Activated naive CD4-positive, alpha-beta T cell treated with Interleukin-2 at 50 U/mL for 16 hours (primary cell): ENCODE results near the gene STK11.
A peak's percentile ranks its signal among the peaks of the same experiment; 100 is the strongest.
"Not testable (repeated sequence)": the region's sequence is repeated elsewhere in the genome, so short reads cannot be mapped to it uniquely, and the experiment has no call there.

Experiments used
- DNase-seq: peaks from one replicate; pipeline ENCODE4 v3.0.0-alpha.2; 2020

Gene STK11

DNA sequence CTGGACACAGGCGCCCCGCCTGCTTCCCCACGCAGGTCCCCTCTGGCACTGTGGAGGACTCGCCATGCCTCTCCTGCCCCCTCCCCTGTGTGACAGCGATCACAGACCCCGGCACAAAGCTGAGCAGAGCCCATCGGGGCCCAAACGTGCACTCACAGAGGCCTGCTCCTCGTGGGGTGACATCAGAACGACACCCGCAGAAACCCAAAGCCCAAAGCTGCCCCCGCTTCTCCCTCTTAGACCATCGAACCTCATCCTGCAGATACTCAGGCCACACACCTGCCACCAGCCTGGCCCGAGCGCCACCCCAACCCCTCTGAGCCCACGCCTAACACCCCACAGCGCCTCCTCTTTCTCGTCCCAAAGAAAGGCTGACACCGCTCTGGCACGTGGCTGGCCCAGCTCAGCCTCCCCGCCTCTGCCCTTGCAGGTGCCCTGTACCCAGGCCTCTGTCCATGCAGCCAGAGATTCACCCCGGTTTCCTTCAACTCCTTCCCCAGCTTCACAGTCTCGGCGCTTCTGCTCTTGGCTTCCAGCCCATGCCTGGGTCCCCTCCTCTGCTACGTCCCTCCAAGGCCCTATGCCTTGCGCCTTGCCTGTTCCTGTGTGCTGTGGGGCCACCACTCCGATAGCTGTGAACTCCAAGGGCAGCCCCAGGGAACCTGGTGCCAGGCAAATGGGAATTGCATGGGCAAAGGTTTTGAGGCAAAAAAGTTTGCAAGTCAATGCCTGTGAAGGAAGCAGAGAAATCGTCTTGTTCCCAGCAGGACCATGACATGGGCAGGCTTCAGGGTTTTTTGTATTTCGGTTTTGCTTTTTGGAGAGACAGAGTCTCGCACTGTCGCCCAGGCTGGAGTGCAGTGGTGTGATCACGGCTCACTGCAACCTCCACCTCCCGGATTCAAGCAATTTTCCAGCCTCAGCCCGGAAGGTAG lies 33.1 kb downstream of the STK11 start:
- no peak for DNase-seq

DNA sequence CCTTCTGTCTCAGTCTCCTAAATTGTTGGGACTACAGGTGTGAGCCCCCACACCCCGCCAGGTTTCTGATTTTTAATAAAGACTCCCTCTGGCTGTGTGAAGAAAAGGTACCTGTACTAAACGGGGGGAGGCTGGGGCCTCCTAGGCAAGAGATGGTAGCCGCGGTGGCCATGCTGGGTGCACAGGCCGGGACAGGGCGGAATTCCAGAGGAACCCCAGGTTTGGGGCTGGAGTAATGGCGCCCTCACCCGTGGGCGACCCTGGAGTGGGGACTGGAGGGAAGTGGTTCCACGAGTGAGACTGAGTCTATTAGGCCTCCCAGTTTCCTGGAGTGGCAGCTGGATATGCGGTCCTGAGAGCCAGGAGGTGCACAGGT lies 33.8 kb downstream of the STK11 start:
- no peak for DNase-seq

DNA sequence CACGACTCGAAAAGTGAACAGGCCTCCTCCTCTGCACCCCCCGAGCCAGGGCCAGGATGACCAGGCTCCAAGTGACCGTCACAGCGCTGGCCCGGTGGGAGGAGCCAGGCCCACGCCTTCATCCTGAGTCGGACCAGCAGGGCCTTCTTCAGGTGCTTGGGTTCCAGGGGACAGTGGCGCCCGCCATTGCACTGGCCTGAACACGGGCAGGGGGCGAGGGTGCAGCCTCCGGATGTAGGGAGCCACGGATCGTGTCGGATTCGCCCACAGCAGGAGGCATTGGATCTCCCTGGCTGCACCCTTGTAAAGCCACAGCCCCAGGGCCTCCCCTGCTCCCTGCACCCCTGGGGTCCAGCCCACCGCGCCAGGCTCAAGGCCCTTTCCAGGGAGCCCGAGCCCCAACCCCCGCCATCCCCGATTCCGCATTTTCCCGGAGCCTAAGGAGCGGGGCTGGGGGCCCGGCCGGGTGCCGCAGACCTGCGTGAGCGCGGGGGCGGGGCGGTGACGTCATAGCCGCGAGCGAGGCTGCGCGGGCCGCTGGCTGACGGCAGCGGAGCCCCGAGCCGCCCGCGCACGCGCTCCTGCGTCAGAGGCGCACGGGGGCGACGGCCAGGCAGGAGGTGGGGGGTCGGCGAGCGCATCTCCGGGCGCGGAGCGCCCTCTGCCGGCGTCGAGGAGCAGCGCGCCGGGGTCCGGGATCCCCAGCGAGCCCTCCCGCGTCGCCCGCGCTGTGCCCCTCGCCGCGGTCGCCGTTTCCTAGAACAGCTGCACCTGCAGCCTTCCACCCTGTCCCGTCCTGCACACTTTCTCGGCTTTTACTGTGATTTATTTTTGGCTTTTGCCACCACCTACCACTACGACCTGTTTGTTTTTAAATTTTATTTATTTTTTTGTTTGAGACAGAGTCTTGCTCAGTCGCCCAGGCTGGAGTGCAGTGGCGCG lies 34.5 kb downstream of the STK11 start:
- peak; percentile 93 for DNase-seq

DNA sequence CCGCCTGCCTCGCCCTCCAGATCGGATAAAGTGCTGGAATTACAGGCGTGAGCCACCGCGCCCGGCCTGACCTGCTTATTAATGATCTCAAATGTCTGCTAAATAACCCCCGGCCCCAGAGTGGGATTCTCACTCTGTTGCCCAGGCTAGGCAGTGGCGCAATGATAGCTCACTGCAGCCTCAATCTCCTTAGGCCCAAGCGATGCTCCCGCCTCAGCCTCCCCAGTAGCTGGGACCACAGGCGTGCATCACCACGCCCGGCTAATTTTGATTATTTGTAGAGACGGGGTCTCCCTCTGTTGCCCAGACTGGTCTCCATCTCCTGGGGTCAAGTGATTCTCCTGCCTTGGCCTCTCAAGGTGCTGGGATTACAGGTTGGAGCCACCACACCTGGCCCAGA lies 35.3 kb downstream of the STK11 start:
- DNase-seq, result no peak

DNA sequence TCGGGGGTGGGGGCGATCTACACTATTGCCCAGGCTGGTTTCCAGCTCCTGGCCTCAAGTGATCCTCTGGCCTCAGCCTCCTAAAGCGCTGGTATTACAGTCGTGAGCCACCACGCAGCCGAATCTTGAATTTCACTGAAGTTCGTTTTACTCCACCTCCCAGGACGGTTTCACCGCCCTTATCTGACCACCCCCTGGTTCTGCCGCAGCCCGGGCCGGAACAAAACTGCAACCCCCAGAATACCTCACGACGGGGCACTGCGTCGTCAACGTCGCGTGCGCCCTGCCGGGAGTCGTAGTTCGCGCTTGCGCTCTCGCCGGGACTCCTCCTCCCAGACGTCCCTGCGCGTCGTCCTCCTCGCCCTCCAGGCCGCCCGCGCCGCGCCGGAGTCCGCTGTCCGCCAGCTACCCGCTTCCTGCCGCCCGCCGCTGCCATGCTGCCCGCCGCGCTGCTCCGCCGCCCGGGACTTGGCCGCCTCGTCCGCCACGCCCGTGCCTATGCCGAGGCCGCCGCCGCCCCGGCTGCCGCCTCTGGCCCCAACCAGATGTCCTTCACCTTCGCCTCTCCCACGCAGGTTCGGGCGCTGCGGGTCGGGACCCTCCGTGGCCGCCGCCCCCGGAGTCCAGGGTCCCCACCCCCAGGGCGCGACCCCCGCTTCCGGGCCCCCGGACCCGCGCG lies 36.0 kb downstream of the STK11 start, which contains the start of gene ATP5F1D:
TSS of gene ATP5F1D (plus strand) at position 335 of the 679 bp plus-strand sequence. CDS start at position 435, 100 bp downstream.
- DNase-seq, result peak; percentile 94

DNA sequence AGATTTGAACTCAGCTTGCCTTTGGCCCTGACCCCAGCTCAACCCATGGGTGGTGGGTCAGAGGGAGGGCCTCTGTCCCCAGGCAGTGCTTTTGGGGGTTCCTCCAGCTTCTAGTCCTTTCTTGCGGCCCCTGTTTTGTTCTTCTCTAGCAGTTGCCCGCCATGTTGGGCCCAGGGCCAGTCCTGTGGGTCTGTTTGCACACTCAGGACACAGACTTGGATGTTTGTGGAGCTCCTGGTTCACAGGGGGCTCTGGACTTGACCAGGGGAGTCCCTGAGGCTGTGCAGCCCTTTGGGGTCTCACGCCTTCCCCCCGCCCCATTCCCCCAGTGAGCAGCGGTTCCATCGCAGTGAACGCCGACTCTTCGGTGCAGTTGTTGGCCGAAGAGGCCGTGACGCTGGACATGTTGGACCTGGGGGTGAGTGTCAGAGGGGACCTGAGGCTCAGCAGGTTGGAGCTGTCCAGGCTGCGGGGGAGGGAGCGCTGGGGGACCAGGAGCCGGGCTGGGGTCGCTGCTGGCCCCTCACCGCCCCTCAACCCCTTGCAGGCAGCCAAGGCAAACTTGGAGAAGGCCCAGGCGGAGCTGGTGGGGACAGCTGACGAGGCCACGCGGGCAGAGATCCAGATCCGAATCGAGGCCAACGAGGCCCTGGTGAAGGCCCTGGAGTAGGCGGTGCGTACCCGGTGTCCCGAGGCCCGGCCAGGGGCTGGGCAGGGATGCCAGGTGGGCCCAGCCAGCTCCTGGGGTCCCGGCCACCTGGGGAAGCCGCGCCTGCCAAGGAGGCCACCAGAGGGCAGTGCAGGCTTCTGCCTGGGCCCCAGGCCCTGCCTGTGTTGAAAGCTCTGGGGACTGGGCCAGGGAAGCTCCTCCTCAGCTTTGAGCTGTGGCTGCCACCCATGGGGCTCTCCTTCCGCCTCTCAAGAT lies 38.5 kb downstream of the STK11 start:
- DNase-seq, result peak; percentile 86

DNA sequence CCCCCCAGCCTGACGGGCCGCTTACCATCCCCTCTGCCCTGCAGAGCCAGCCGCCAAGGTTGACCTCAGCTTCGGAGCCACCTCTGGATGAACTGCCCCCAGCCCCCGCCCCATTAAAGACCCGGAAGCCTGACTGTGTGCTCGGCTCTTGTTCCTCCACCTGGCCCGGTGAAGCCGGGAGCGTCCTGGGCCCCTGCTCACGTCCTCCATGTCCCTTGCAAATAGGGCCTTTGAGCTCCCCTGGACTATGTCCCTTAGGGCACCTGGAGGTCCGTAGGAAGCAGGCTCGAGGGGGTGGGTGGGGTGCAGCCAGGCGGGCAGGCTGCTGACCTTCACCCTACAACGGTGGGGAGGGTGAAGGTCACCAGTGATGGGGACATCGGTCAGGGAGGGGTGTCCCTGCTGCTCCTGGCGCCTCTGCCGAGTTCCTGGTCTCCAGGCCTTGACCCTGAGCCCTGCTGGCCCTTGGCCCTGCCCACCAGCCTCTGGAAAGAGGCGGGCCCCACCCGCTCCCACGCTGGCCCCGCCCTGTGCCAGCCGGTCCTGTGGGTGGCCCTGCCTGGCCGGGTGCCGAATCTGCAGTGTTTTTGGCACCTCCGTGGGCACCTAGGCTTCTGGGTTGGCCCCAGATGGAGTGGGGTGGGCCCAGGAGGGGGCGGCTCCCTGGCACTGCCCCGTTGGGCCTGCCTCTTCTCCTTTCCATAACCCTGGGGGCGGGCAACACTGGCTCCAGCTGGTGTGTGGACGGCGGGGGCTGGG lies 39.3 kb downstream of the STK11 start:
- no peak for DNase-seq

DNA sequence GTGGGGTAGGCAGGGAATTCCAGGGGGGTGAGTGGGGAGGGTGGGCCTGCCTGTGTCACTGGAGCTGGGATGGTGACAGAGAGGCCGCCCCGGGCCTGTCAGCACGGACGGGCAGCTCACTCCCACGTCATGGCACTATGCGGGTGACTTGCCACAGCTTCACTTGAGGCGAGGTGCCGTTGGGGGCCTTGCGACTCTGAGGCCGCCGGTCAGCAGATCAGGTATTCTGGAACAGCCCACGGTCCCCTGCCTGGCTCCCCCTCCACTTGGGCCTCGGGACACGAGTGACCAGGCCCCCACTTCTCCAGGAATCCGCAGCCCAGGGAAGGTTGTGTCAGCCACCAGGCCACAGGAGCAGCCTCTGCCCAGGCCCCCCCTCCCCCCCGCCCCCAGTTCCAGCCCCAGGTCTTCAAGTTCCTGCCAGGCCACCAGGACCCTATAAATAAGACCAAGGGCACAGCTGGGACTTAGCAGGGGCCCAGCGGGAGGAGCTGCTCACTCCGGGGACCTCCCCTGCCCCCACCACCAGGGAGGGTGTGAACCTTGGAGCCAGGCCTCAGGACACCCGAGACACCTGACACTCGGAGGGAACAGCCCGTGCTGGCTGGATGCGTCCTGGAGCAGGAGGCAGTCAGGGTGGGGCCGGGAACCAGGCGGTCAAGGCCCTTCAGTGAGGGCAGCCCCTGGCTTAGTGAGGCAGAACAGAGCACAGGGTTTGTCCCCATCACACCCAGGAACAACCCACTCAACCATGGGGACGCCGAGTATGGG lies 40.1 kb downstream of the STK11 start:
- DNase-seq, result no peak

DNA sequence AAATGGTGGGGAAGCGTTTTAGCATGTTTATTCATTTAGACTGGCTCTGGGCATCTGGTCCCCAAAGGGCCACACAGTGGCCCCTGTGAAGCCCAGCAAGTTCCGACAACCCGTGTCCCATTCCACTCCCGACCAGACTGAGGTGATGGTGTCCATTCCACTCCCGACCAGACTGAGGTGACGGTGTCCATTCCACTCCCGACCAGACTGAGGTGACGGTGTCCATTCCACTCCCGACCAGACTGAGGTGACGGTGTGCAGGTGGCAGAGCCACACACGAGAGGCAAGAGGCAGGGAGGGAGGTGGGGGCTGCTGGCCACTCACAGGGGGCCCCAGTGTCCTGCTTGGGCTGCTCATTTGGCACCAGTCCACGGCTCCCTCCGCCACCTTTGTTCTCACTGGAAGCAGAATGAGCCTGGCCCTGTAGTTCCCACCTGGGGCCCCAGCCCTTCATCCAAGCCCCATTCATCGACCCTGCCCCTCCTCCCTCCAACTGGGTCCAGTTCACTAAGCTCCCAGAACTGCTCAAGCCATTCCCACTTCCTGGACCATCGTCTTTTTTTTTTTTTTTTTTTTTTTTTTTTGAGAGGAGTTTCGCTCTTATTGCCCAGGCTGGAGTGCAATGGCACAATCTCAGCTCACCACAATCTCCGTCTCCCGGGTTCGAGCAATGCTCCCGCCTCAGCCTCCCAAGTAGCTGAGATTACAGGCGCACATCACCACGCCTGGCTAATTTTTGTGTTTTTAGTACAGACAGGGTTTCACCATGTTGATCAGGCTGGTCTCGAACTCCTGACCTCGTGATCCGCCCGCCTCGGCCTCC lies 40.9 kb downstream of the STK11 start:
- DNase-seq, result not testable (repeated sequence)

DNA sequence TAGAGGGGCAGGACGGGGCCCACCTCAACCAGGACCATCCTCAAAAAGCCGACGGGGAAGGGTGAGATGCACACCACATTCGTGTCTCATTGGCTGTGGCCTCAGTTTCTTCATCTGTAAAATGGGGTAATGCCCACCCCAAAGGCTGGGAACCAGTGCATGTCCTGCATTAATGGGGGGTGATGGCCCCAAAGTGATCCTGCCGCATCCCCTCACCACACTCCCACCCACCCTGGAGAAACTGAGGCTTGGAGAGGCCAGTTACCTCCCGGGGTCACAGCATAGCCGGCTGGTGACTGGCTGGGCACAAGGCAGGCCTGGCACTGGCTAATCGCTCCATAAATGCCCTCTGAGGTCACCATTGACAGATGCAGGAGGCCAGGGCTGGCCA lies 42.2 kb downstream of the STK11 start:
- no peak for DNase-seq

DNA sequence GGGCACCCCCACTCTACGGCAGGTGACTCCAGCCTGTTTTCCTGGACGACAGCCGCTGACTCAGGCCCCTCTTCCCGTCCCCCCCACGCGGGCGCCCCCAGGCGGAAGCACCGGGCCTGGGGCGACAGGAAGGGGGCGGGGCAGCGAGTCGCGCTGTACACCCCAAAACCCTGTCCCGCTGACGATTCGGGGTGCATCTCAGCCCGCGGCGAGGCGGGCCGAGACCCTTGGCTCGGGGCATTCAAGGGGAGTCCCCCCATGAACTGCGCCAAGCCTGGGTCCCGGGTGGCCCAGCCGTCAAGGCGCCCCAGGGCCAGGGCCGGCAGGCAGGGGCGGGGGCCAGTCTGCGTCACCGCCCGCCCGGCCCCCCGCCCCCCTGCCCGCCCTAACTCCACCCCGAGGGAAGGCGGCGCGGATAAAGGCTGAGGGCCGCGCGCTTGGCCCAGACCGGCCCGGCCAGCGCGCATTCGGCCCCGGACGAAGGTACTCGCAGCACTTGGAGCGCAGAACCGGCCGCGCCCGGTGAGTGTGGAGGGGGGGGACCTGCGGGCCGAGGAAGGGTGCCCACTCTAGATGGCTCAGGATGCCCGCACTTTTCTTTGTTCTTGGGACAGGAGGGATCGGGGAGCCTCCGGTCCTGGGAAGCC lies 42.7 kb downstream of the STK11 start, which contains the start of gene MIDN:
TSS of gene MIDN (plus strand) at position 445 of the 647 bp plus-strand sequence. CDS start 1,714 bp downstream, outside the sequence.
- DNase-seq, result peak; percentile 69

DNA sequence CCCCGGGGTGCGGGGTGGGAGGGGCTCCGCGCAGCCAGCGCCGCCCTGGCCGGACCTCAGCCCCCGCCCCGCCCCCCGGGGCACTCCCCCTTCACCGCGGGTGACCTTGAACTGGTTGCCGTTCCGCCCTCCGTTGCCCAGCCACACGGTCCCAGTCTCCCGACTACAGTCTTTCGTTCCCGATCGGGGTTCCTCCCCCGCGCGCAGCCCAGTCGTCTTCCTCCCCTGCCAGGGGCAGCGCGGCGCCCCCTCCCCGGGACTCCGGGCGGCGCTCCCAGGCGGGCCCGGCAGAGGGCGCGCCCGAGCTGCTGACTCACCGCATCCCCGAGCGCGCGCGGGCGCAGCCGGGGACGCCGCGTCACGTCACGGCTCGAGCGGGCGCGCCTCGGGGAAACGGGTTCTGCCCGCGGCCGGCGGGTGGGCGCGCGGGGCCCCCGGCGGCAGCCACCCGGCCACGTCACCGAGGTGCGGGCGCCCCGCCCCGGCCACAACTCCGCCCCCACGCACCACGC lies 43.3 kb downstream of the STK11 start:
- peak; percentile 85 for DNase-seq

DNA sequence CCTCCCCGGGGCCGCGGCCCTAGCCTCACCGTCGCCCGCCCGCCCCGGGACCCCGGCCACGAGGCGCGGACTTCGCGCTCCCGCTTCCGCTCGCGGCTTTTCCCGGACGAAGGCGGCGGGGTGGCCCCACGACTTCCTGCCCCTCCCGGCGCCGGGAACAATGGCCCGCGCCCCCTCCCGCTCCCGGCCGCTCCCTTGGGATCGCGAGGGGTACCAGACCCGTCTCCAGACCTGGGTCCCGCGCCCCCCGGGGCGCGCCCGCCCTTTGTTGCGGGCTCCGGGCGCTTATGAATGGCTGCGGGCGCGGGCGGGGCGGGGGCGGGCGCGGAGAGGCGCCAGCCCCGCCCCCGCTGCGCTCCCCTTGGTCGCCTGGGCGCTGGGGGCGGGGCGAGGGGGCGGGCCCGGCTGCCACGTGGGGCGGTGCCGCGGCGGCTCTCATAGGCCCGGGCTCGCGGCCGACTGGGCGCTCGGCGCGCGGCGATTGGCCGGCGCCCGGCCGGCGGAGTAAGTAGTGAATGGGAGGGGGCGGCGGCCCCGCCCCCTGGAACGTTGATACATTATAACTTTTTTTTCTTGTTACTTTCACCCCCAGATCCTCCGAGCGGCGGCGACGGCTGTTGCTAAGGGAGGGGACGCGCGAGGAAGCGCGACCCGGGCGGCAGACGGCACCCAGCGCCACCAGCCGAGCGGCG lies 43.9 kb downstream of the STK11 start:
- peak; percentile 94 for DNase-seq

DNA sequence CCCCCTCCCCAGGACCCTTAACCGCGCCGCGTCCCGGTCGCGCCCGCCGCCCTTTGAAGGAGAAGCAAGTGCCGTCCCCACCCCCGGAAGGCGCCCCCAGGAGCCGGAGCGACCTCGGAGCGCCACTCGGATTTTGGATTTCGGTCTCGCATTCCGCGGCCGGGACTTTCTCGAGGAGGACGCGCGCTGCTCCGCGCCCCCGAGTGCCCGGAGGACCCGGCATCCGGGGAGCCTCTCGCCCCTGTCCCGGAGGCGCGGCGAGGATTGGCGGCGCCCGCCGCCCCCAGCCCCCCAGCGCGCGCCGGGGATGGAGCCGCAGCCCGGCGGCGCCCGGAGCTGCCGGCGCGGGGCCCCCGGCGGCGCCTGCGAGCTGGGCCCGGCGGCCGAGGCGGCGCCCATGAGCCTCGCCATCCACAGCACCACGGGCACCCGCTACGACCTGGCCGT lies 44.4 kb downstream of the STK11 start:
- no peak for DNase-seq

DNA sequence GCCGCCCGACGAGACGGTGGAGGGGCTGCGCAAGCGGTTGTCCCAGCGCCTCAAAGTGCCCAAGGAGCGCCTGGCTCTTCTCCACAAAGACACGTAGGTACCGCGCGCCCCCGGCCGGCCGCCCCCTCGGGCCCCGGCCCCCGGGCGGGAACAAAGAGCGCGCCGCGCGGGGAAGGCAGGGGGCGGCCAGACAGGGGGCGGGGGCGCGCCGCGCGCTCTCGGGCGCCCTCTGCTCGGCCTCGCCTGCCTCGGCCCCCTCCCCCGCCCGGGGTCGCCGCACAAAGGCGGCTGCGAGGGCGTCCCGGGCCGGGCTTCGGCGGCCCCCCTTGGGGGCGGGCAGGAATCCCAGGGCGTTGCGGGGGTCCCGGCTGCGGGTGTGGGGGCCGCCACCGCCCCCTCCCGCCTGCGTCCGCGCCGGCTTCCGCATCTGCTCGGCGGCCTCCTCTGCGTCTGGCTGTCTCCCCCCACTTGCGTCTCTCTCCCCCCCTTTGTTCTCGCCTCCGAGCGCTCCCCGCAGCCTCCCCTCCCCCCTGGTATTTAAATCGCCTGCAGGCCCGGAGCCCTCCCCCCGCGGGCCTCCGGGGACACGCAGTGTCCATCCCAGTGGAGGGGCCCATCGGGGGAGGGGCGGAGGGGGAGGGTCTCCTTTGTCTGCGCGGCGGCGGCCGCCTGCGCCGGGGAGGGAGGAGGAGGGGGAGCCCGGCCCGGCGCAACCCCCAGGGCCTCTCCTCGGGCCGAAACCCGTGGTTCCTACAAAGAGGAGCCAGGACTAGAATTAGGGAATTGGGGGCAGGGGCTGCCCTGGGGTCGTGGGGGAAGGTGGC lies 45.1 kb downstream of the STK11 start:
- peak; percentile 47 for DNase-seq

DNA sequence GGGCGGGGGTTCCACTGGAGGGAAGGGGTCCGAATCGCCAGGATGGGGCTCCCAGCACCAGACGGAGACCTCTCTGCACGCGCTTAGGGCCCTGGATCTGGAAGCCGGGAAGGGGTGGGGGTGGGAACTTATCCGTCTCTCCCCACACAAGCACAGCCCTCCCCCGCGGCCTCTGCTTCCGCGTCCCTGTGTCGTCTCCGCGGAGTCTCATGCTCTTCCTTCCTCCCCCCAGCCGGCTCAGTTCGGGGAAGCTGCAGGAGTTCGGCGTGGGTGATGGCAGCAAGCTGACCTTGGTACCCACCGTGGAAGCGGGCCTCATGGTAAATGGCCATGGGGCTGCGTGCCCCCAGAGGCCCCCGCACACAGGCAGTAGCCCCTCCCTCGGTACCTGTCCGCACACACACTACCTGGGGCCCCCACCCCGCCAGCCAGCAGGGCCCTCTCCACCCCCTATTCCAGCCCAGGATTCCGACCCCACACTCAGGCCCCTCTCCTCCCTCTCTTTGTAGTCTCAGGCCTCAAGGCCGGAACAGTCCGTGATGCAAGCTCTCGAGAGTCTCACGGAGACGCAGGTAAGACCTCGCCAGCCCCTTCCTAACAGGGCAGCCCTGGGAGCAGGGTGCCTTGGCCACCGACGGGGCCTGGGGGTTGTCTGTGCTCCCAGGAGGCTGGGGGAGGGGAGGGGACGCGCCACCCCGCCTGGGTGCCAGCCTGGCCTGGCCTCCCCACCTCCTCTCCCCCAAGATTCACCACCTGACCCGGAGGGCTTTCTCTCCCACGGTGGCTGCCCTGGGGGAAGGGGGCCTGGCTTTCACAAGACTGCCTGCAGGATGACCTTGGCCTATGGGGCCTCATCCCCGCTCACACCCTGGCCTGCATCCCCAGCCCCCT lies 46.0 kb downstream of the STK11 start:
- peak; percentile 63 for DNase-seq
